ENCODE data around the gene TNFRSF18. TPM values are rescaled to one million over a fixed set of nuclear protein-coding genes. Genes with fewer than 3 reads are reported as not detected.

The TNFRSF18 gene
- total and polyA plus RNA-seq, 2 donors (not counting 3 experiments of a cell fraction or from before 2014, with no cell fraction given), result not detected

- H3K4me1 ChIP-seq (ENCODE audit: control insufficient read depth, extremely low read depth, insufficient read depth, low read length), result no peaks in the 10 kb centered on the region
- H3K36me3 ChIP-seq (ENCODE audit: control insufficient read depth in 2 of 2, extremely low read depth in 1 of 2, insufficient read depth in 2 of 2, low read length in 2 of 2), result no peaks in the 10 kb centered on the region
- no peak overlapping the region for H3K4me3 ChIP-seq (replicated peaks in 1 of 3; ENCODE audit: insufficient read depth in 1 of 3, low read depth in 1 of 3, low read length in 3 of 3)
- DNase-seq (ENCODE audit: low read depth, low spot score), result no peak
- no peak overlapping the region for H3K4me2 ChIP-seq (ENCODE audit: insufficient read depth, low read length)
- H3K9me1 ChIP-seq (replicated peaks; ENCODE audit: control insufficient read depth, extremely low read depth, insufficient read depth, low read length), result no peaks in the 10 kb centered on the region
- BruUV-seq (replicated peaks), result no TSS peak
- TF ChIP-seq GATA2 (IDR thresholded peaks at IDR 0.05; ENCODE audit: insufficient read depth, insufficient read length, low read depth, low read length), result no peak
- no peak for TF ChIP-seq JUN (IDR thresholded peaks at IDR 0.05; ENCODE audit: borderline replicate concordance, insufficient read depth, insufficient read length, low read depth)
- TF ChIP-seq MAX (IDR thresholded peaks at IDR 0.05; ENCODE audit: insufficient read depth, insufficient read length), result no peak
- TF ChIP-seq MYC (IDR thresholded peaks at IDR 0.05; ENCODE audit: low read depth, low read length), result no peak
- no peak for TF ChIP-seq CTCF (IDR thresholded peaks at IDR 0.05; ENCODE audit: extremely low read depth in 1 of 2, insufficient read depth in 1 of 2, low read depth in 1 of 2, low read length in 2 of 2)
- TF ChIP-seq POLR2A (IDR thresholded peaks at IDR 0.05; ENCODE audit: low read depth, low read length), result no peak
- intact Hi-C loops (cut with micrococcal nuclease), result no loop called here
- FAIRE-seq, result no peak
- H3K79me2 ChIP-seq (ENCODE audit: control insufficient read depth, insufficient read depth, low read length), result no peaks in the 10 kb centered on the region
- dilution Hi-C loops (cut with MboI; ENCODE audit: extremely low pct_ligation_motif_present, low sequenced_read_pairs), result no loop called here
- CTCF ChIA-PET, result interaction anchor here (1.5 kb wide), 1 partner anchor 184 kb away, joined by 3 read pairs; no protein-coding TSS in a partner anchor
- H3K27me3 ChIP-seq (ENCODE audit: control insufficient read depth in 2 of 2, insufficient read depth in 2 of 2, low read length in 2 of 2), result peaks cover 2 to 3% of the 10 kb centered on the region in 2 experiments
- H3K27ac ChIP-seq (ENCODE audit: insufficient read depth, low read depth, low read length), result no peak overlapping the region
- H4K20me1 ChIP-seq (replicated peaks; ENCODE audit: control insufficient read depth, extremely low read depth, insufficient read depth, low read length), result no peaks in the 10 kb centered on the region
- POLR2A ChIA-PET, result no interaction called here
- H3K9me3 ChIP-seq (replicated peaks; ENCODE audit: control insufficient read depth, insufficient read depth, low read length), result no peaks in the 10 kb centered on the region
- H2AFZ ChIP-seq (ENCODE audit: low read depth, low read length), result no peak overlapping the region
- no peak overlapping the region for H3K9ac ChIP-seq (replicated peaks; ENCODE audit: extremely low read depth, insufficient read depth, low read length)
Observed at GRCh38 chr1:1167841-1168450, 38.4 kb downstream of the TNFRSF18 start.

Data from endothelial cell of umbilical vein (primary cell).